Body of pancreas (tissue), 4 donors: ENCODE results near the gene NLRP12.

Experiments used
- POLR2A ChIP-seq, 3 donors: fragments of 450-650 bp; IDR thresholded peaks; one replicate each; pipeline ENCODE4 v1.6.1; 2016; ENCODE audit warnings: antibody characterized with exemption in 3 of 3, mild to moderate bottlenecking in 2 of 3
- TF ChIP-seq, protein P1 (sequence below), 7 experiments: fragments of 450-650 bp in 4 of 7; fragments of 200-600 bp in 3 of 7; sonication (generic) in 3 of 7; IDR thresholded peaks; one replicate each; pipeline ENCODE4 v1.5.1; 2016 to 2019; ENCODE audit warnings: antibody characterized with exemption in 7 of 7

DNA sequence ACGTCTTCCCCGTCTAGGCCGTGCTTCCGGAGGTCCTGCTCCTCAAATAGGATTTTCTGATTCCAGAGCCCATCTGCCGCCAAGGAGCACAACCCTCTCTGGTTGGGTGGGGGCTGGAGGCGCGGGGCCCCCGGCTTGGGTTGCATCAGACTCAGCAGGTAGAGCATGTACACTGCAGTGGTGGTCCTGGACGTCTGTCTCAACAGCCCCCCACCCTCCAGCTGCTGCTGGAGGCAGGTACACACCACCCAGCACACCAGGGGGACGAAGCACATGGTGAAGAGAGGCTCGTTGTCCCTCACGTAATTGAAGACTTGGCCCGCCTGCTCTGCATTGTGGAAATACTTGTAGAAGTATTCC lies 13.9 kb downstream of the NLRP12 start:
- no peak for TF ChIP-seq POLR2A (IDR thresholded peaks at IDR 0.05)
- TF ChIP-seq, protein P1, sequence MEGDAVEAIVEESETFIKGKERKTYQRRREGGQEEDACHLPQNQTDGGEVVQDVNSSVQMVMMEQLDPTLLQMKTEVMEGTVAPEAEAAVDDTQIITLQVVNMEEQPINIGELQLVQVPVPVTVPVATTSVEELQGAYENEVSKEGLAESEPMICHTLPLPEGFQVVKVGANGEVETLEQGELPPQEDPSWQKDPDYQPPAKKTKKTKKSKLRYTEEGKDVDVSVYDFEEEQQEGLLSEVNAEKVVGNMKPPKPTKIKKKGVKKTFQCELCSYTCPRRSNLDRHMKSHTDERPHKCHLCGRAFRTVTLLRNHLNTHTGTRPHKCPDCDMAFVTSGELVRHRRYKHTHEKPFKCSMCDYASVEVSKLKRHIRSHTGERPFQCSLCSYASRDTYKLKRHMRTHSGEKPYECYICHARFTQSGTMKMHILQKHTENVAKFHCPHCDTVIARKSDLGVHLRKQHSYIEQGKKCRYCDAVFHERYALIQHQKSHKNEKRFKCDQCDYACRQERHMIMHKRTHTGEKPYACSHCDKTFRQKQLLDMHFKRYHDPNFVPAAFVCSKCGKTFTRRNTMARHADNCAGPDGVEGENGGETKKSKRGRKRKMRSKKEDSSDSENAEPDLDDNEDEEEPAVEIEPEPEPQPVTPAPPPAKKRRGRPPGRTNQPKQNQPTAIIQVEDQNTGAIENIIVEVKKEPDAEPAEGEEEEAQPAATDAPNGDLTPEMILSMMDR (IDR thresholded peaks at IDR 0.05): no peak
